Measurements from ENCODE around the gene IFT172. TPM values are rescaled to one million over a fixed set of nuclear protein-coding genes. Genes with fewer than 3 reads are reported as not detected.

The IFT172 gene
- total RNA-seq, 1 experiment from 2014 or later: 13.7 TPM

- H3K4me2 ChIP-seq (ENCODE audit: low read length): peak overlapping the region; percentile 32; the same call in 1 of the 2 replicates
- no TSS peak for BruUV-seq (replicated peaks)
- no peak for TF ChIP-seq POLR2AphosphoS5 (IDR thresholded peaks at IDR 0.05; ENCODE audit: low read depth, low read length)
- peak; percentile 26 for TF ChIP-seq YY1 (IDR thresholded peaks at IDR 0.05; ENCODE audit: extremely low read depth, insufficient replicate concordance, low read depth, low read length)
- peak; percentile 95 for TF ChIP-seq CEBPB (IDR thresholded peaks at IDR 0.05; ENCODE audit: low read depth)
- no peak for TF ChIP-seq ZNF274 (IDR thresholded peaks at IDR 0.05; ENCODE audit: low read depth, low read length)
- TF ChIP-seq REST (IDR thresholded peaks at IDR 0.05; ENCODE audit: low read depth): no peak
- no peak for TF ChIP-seq SIN3A (IDR thresholded peaks at IDR 0.05; ENCODE audit: low read depth)
- no peak for TF ChIP-seq FOSL1 (IDR thresholded peaks at IDR 0.05; ENCODE audit: low read depth)
- no peak for TF ChIP-seq ELF1 (IDR thresholded peaks at IDR 0.05; ENCODE audit: borderline replicate concordance, low read depth)
- no peak for TF ChIP-seq ATF3 (IDR thresholded peaks at IDR 0.05)
- TF ChIP-seq POLR2A (IDR thresholded peaks at IDR 0.05; ENCODE audit: borderline replicate concordance, extremely low read depth, insufficient read depth, insufficient read length): no peak
- TF ChIP-seq ZBTB33 (IDR thresholded peaks at IDR 0.05; ENCODE audit: extremely low read depth, insufficient replicate concordance, low read length): no peak
- TF ChIP-seq EZH2 (IDR thresholded peaks at IDR 0.05): no peak
- 0 out of 2 replicates have a peak, but pooled peaks have one; percentile 17 for TF ChIP-seq SP1 (IDR thresholded peaks at IDR 0.05; ENCODE audit: low read depth)
- no peak for TF ChIP-seq CTCF (IDR thresholded peaks at IDR 0.05 in 2 of 3, conservative IDR thresholded peaks at IDR 0.05 in 1 of 3; ENCODE audit: borderline replicate concordance in 1 of 3, insufficient read depth in 1 of 3, low read depth in 2 of 3, low read length in 2 of 3)
- no peak for TF ChIP-seq SRF (IDR thresholded peaks at IDR 0.05; ENCODE audit: low read depth)
- no peak for TF ChIP-seq ZFX (IDR thresholded peaks at IDR 0.05)
- no peak for TF ChIP-seq EZH2phosphoT487 (IDR thresholded peaks at IDR 0.05; ENCODE audit: borderline replicate concordance)
- TF ChIP-seq CBX3 (IDR thresholded peaks at IDR 0.05; ENCODE audit: low read depth): no peak
- TF ChIP-seq EGR1 (IDR thresholded peaks at IDR 0.05; ENCODE audit: low read depth): no peak
- TF ChIP-seq MAX (IDR thresholded peaks at IDR 0.05): no peak
- TF ChIP-seq JUND (IDR thresholded peaks at IDR 0.05): no peak
Observed at GRCh38 chr2:27446057-27446456, 43.5 kb downstream of the IFT172 start.

More at GRCh38 chr2:27446057-27446456, 43.5 kb downstream of the IFT172 start:
- peaks cover 2 to 29% of the 10 kb centered on the region in 2 experiments; a peak in 2 of 4 replicates for H3K4me1 ChIP-seq (ENCODE audit: control insufficient read depth in 1 of 2, insufficient read depth in 2 of 2, low read length in 2 of 2)
- peaks cover 9% of the 10 kb centered on the region; the same call in 1 of the 2 replicates for H3K79me2 ChIP-seq (ENCODE audit: insufficient read depth, low read length)
- no peak overlapping the region for H3K27ac ChIP-seq (ENCODE audit: low read depth, low read length)
- CTCF ChIA-PET: interaction anchor here (0.6 to 0.8 kb wide), 2 partner anchors 15 to 238 kb away, joined by 3 read pairs; no protein-coding TSS in a partner anchor
- RAD21 ChIA-PET (ENCODE audit: low non-redundant PET in 1 of 2, low total read pairs in 2 of 2, uncharacterized antibody in 2 of 2, unreplicated experiment in 2 of 2): no interaction called here
- no peaks in the 10 kb centered on the region for H3K9me3 ChIP-seq (ENCODE audit: control insufficient read depth in 1 of 2, insufficient read depth in 1 of 2, low read depth in 1 of 2, low read length in 2 of 2)
- no peaks in the 10 kb centered on the region for H3K27me3 ChIP-seq (ENCODE audit: insufficient read depth, low read length)
- H4K20me1 ChIP-seq (ENCODE audit: insufficient read depth): no peaks in the 10 kb centered on the region
- no peak overlapping the region for H2AFZ ChIP-seq (ENCODE audit: low read depth, low read length, poor library complexity, severe bottlenecking)
- ATAC-seq: no peak
- POLR2A ChIA-PET: interaction anchor here (0.9 kb wide), 1 partner anchor 16 kb away, joined by 3 read pairs; no protein-coding TSS in a partner anchor
- intact Hi-C loops (cut with micrococcal nuclease): loop anchor here (10.0 kb wide), 1 partner anchor 179 kb away; the partner anchor contains the start of genes CCDC121 and GPN1
- no peak overlapping the region for H3K4me3 ChIP-seq (replicated peaks in 1 of 2; ENCODE audit: low read depth in 1 of 2, low read length in 2 of 2)
- H3K9ac ChIP-seq (ENCODE audit: low read length): no peak overlapping the region
- no peaks in the 10 kb centered on the region for H3K9me2 ChIP-seq (ENCODE audit: insufficient read depth)
- peaks cover 8 to 12% of the 10 kb centered on the region in 2 experiments; a peak in 3 of 4 replicates for H3K36me3 ChIP-seq (ENCODE audit: control insufficient read depth in 1 of 2, insufficient read depth in 2 of 2, low read length in 2 of 2)
- no peak for DNase-seq (ENCODE audit: low read depth, low spot score)

Measured in HCT116 (cell line).